HG03175 (cell line): ENCODE measurements around the gene RGMA.
A peak's percentile ranks its signal among the peaks of the same experiment; 100 is the strongest.

Experiments used
- ATAC-seq: cut with Tn5 transposase; IDR thresholded peaks from one replicate; pipeline ENCODE4 v1.9.1; 2021; ENCODE audit warnings: mild to moderate bottlenecking, moderate library complexity; ENCODE audit not compliant: unreplicated experiment

The RGMA gene

DNA sequence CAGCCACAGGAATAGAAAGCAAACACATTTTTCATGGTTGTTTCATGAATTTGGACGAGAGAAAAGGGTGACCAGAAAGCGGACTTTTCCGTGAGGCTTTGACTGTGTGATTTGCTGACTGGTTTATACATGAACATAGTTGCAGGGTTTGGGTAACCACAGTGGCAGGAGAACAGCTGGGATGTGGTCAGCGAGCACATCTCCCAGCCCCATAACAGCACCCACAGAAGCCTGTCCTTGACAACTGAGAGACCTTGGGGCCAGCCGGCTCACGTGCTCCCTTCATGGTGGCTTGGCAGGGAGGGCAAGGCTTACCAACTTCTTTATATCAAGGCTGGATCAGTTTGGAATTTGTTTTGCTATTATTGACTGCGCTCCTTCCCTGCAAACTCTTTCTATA, 13.2 kb upstream of the RGMA start:
- no peak for ATAC-seq

DNA sequence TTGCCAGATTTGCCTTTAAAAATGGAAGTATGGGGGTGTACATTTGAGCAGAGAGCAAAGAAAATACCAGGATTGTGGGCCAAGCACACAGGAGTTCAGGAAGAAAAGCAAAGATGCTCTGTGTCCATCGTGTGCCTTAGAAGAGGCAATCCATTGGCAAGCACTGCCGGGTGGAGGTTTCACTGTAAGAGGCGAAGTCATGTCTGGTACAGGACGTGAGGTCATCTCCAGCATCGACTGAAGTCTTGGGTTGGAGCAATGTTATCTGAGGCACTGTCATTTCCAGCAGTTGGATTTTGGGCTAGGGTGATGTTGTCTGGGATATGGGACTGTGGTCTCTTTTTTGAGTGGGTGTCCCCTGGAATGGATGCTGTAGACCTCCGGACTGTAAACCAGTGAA, 4.8 kb upstream of the RGMA start:
- ATAC-seq = no peak

DNA sequence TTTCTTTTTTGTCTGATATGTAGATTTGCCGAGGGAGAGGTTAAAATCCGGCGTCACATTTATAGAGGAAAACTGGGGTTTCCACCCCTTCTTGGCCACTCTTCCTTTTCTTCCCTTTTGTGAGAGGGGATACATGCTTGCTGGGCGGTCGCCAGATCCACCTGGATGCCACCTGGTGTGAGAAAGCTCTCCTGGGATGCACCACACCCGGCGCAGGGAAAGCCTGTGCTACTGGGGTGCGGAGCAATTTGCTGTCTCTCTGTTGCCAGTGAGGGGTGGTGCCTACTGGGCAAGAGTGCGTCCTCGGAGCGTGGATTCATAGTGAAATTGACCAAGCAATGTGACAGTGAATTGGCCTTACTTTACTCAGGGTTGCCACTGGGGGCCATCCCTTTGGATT, 2.5 kb upstream of the RGMA start:
- no peak for ATAC-seq

DNA sequence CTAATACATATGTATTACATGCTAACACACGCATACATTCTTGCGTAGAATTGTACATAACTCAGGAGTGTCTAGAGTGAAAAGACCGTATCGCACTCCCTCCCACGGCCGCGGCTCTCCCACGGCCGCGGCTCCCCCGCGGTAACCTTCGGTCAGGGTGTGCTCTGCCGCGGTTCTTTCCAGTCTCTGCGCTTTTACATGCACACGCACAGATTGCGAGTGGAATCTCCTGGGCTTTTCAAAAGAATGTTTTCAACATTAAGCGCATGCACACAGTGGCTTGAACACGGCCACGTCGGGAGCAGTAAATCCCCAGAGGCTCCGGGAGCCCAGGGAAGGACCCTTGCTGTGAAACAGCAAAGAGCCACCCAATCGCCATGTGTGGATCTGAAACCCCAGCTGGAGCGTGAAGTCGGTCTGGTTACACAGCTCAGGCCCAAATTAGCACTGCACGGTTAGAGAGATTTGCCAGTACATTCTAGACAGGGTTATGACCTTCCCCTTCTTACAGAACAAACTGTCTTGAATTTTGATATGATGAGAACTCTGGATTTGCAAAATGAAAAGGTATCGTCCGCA, 805 bp upstream of the RGMA start:
- no peak for ATAC-seq

DNA sequence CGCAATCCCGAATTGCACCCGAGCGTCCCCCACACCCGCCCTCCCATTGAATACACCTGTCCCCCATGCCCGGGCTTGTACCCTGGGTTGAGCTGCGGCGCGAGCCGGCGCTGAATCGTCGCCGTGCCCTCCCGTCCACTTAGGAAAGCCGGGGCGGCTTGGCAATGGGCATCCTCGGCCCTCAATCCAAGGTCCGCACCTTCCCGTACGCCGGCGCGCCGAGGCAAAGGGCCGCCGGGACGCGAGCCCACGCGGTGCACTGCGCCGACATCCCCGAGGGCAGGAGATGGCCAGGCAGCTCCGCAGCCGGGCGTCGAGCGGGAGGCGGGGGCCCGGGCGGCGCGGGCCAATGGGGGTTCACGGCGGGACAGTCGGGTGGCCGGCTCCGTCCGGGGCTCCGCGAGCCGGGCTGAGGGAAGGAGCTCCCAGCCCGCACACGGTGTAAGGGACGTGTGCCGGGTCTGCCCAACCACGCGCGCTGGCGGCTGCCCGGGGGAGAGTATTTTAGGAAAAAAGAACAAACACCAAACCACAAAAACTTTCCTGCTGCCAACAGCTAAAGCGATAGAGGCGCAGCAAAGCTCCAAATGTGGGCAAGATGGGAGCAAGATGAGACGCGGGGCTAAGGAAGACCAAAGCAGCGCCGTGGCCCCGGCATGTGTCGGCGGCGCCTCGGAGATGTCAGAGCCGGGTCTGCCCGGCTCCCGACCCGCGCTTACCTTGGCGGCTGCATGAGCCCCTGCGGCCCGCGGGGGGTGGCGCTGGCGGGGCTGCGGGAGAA, 621 bp downstream of the RGMA start:
- peak; percentile 31 for ATAC-seq

DNA sequence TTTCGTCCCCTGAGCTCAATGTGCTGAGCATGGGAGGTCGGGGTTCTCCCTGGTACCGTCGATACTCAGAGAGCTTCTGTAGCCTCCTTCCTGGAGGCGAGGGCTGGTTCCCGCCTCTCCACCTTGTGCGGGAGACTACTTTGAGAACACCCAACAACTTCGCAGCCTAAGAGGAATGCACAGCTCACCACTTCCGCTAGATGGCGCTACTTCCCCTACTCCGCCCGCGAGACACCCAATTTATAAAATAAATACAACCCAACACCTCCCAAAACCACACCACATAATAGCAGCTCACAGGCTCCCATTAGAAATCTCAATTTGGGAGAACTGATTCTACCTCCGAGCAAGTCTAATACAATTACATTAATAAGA, 1.2 kb downstream of the RGMA start:
- peak; percentile 65 for ATAC-seq

DNA sequence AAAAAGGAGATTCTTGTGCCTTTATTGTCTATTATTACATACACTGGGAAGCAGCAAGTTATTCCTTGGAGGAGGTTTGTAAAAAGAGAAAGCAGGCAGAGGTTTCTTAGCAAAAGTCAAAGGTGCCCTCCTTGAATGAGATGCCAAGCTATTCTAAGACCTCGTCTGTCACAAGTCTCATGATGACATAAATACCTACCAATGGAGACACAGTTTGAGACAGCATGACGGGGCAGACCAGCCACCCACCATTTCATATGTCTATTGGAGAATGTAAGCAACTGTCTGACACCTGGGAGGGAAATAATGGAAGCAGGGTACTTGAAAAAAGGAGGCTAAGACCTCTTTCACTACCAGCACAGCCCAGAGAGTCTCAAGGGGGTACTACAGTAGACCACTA, 2.2 kb downstream of the RGMA start:
- no peak for ATAC-seq

DNA sequence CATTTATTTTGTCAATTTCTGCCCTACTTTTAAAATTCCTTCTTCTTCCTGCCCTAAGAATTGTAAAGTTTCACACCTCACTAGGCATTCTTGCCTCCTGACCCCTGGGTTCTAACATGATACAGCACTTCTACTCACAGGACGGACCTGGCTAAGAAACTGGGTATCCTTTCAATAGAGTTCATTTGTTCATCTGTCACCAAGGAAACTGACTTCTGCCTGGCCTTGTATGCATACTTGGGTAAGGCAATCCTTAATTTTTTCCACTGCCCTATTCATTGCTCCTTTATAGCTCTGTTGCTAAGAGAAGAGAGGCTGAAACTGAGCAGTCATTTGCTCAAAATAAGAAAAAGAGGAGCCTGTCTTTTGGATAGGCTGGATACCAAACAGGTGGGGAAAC, 3.3 kb downstream of the RGMA start:
- no peak for ATAC-seq

DNA sequence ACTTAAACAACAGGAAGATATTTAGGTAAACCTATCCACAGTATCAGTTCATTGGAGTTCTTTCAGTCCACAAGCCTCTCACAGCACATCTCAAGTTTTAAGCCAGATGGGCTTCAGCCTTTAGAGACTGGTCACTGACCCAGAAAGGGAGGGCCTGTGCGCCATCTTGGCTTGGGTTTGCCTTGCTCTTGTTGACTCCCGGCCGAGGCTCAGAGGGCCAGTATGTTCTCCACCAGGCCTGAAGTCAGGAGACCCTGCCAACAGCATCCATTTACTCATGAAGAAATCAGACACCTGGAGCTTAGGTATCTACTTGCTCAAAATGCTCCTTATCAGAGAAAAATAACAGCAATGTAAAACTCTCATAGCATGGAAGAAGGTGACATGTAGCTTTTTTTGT, 6.2 kb downstream of the RGMA start:
- no peak for ATAC-seq

DNA sequence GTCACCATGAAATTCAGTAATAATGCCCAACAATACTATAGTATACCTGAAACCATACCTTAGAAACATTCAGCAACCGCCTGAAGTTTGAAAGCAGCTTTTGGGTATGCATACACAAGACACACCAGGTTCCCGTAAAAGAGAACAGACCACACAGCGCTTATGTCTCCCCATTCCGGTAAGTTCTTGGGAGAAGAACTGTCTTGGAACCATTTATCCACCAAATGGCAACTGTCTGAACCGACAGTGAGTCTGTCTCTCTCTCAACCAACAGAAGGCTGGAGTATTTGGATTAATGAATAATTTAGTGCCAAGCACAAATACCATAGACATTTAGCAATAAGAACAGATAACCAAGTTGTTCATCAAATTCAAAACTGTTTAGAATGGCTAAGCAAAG, 7.6 kb downstream of the RGMA start:
- ATAC-seq = no peak

DNA sequence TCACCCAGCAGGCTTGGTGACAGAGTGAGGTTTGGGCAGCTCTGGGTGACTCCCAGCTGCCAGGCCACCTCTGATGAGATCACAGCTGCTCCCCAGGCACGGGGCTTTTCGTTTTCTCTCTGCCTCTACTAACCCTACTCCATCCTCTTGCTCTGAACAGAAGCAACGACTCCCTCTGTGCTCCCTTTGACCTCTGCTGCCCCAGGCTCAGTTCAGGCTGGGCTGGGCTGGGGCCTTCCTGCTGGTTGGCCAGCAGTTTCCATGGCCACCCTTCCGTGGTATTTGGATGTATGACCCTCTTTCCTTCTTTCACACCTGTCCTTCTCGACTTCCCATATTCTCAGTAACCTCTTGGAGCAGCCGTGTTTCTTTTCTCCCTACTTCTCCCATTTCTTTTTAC, 8.6 kb downstream of the RGMA start:
- ATAC-seq = no peak

DNA sequence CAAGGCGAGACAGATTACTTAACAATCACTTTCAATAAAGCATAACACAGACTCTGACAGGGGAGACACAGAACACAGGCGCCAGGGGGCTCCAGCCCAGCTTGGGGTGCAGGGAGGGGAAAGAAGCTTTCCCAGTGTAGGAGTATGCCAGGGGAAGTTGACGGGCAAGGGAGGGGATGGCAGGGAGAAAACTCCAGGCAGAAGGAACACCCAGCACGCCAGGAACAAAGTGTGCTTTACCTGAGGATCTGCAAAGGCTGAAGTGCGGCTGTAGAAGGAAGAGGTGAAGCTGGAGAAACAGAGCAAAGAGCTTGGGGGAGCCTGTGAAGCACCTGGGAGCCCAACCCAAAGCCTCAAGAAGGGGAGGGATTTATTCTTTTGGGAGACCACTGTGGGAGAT, 12.1 kb downstream of the RGMA start:
- ATAC-seq = no peak

DNA sequence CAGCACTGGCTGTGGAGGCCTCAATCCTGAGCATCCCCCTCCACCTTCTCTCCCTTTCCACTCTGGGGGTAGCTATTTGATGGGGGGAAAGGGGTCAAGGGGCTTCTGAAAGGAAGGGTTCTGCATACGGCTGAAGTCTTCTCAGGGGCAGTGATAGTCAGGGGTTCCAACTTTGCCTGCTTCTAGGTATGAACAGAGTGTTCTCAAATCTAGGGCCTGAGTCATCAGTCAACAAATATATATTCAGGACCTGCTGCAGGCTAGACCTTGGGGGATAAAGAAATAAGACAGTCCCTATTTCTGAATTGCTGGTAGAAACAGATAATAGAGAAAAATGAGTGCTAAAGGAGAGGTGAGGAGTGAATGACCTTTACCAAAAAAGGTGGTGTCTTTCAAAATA, 12.8 kb downstream of the RGMA start:
- no peak for ATAC-seq

DNA sequence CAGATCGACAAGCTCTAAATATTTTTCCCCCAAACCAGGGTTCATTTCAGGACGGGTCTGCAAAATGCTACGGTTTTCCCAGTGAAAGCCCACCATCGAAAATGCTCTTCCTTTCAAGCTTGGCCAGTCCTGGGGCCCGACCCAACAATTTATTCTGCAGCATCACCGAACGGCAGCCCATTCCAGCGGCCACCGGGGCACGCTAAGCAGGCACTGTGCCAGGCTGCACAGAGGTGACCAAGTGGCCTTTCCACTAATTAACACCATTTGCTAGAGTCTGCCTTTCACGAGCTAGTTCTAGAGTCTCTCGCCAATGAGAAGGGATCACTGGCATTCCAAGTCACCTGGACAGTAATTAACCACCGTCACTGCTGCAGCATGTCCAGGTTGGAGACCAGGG, 14.4 kb downstream of the RGMA start:
- no peak for ATAC-seq

DNA sequence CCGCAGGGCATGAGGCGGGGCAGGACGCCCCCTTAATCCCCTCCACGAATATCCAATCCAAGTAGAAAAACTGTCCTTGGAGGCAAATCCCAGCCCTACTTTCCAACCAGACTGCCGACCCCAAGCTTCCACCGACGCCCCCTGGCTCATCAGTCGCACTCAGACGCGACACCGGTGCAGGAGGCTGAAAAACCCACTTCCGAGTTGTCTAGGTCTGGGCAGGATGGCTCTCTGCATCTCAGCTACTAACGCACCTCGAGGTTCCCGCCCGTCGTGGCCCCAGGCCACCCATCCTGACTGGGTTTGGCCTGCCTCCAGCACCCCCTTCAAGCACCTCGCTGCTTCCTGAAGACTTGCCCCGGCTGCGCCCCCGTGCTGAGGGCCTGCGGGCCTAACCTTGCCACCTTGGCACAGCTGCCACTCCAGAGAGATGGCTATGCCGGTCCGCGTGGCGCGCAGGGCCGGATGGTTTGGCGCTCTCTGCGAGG, 15.5 kb downstream of the RGMA start:
- no peak for ATAC-seq

DNA sequence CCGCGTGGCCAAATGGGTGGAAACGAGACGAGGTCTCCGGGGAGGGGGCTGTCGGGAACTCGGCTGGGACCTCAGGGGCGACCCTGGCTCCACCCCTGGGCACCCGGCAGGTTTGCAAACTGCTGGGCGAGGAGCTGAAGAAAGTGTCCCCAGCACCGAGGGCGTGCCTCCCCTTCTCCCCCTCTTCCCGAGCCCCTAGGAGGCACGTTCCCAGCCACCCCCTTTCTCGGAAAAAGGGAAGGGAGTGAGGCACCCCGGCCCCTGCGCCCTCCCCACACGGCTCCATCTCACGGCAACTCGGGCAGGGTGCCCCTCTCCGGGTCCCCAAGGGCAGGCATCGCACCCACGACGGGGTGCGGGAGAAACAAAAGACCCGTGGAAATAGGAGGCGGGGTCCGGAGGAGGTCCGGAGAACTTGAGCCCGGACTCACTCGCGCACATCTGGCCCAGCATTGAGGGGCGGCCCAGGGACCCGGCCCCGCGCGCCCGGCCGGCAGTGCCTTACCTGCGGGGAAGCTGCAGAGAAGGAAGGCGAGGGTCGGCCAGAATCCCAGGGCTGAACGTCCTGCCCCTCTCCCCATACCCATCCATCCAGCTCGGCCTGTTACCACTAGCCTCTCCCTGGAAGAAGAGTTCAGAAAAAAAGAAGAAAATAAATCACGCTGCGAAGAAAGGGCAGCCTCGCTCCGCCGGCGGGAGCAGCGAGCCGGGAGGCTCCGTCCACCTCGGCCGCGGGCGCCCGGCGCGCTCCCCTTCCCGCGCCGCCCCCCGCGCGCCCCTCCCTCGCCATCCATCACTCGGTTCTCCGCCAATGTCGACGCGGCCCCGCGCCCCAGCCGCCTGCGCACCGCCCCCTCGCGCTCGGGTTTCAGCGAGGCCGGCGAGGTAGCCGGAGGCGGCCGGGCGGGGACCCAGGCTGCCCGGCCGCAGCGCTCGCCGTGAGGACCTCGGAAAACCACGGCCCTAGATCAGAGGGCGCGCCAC, 16.3 kb downstream of the RGMA start:
- no peak for ATAC-seq

DNA sequence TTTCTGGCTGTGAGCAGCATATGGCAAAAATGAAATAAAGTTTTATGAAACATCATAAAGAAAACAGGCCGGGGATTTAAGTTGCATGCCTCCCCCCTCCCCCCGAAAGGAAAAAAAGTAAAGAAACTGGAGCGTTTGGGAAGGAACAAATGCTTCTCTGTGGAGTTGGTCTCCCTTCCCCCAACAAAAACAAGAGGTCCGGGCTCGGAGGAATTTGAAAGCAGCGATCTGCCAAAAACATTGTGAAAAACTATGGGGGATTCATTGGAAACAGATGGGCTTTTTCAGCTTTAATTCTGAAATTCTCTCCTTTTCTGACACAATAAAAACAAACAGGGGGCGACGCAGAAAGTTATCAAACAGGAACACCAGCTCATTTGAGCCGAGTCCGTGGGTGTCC, 17.0 kb downstream of the RGMA start:
- no peak for ATAC-seq

DNA sequence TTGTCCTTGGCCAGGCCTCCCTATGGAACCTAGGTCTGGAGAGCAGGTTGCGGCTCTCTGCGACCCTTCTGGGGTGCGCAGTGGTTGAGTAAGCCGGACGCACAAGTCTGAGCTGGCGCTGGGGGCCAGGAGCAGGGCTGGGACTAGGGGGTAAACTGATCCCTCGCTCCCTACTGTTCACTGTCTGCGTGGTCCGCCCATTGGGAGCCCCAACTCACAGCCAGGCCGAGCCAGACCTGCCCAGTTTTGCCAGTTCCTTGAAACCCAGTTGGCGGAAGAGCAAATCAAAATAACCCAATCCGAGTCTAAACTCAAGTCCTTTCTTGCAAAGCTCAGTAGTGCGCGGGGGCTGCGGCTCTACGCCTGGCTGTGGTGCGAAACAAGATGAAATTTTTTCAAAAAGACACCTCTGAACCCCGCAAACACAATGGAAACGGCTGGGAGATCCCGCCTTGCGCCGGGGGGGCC, 17.5 kb downstream of the RGMA start:
- no peak for ATAC-seq

DNA sequence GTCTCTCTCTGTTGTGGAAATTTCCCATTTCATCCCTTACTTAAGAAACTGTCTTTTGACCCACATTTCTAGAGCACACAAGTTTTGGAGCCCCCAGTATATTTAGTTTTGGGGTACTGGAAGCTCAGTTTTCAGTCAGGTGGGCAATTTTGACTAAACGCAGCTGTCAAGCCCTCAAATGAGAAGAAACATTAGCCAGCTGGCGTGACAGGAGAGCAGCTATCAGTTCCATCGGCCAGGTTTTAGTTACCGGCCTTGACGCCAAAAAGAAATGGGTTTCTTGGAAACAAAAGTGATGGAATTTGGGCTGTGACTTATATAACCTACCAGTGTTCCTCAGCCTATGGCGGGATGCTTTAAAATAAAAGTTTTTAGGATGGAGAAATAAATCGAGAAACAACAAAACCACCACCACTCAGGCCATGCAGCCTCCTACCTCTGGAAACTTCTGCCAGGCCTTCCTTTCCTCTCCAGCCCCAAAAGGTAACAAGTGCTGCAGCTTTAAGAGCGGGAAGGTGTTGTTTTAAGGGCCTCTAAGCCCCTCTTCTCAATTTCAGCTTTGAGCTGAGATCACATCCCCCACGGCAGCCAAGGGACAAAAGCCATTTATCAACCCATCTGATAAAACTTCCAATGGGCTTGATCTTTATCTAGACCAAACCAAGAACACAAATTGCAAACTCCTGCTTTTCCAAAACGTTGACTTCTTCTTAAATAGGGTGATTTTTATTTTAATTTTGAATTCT, 18.3 kb downstream of the RGMA start:
- no peak for ATAC-seq

DNA sequence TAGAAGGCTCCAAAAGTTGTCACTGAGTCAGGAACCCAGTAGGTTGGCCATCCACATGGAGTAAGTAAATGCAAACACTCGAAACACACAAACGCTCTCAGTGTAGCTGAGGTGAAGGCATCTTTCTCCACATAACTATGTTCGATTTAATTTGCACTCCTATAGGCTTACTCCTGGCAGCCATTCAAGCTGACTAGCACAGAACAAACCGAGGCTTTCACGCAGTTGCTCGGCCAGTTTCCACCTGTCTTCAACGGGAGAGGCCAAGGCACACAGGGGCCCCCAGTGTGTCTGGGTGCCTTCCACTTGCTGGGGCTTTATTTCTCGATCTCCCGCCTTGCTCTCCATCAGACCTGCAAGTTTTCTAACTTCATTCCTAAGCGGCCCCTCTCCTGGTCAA, 18.9 kb downstream of the RGMA start:
- ATAC-seq = no peak
